ENCODE data around the gene RTN4R. TPM values are rescaled to one million over a fixed set of nuclear protein-coding genes. Genes with fewer than 3 reads are reported as not detected.
"Not testable (repeated sequence)": the region's sequence is repeated elsewhere in the genome, so short reads cannot be mapped to it uniquely, and the experiment has no call there.

RTN4R gene
- total and polyA plus RNA-seq, 9 of the 15 experiments (the other 6 are each of a cell fraction or from before 2014, with no cell fraction given) = 0.04 to 2.8 (median 1.4) TPM; not detected in 3

GRCh38 chr22:20310773-20311172, 42.7 kb upstream of the RTN4R start:
- in situ Hi-C loops (cut with MboI) = loop anchor here (5.0 to 25.0 kb wide), 2 partner anchors 1393 to 1898 kb away; no protein-coding TSS in a partner anchor
- H3K4me3 ChIP-seq; H3K79me2 ChIP-seq (ENCODE audit: control insufficient read depth, insufficient read depth, low read length); intact Hi-C loops (cut with micrococcal nuclease); H3K9me3 ChIP-seq (replicated peaks; ENCODE audit: control insufficient read depth, insufficient read depth, low read depth, low read length); H3K9me1 ChIP-seq (ENCODE audit: control insufficient read depth, insufficient read depth, low read length); H3K4me2 ChIP-seq (ENCODE audit: insufficient read depth, low read length); H3K36me3 ChIP-seq (ENCODE audit: control insufficient read depth, insufficient read depth, low read length); H3K9ac ChIP-seq (ENCODE audit: insufficient read depth in 1 of 2, low read depth in 2 of 2, low read length in 2 of 2); H3K27ac ChIP-seq (ENCODE audit: extremely low read depth, low read depth, low read length); CTCF ChIA-PET (ENCODE audit: low intra/inter-chr PET ratio); FAIRE-seq; BruUV-seq (replicated peaks); DNase-seq (ENCODE audit: extremely low read depth in 1 of 4, low spot score in 3 of 4); H2AFZ ChIP-seq (ENCODE audit: low read depth, low read length); TF ChIP-seq MYC (IDR thresholded peaks at IDR 0.05; ENCODE audit: low read depth, low read length): not testable (repeated sequence)
- H3K4me1 ChIP-seq (replicated peaks in 1 of 2; ENCODE audit: control insufficient read depth in 2 of 2, insufficient read depth in 2 of 2, low read length in 2 of 2) = peaks cover 0 to 40% of the 10 kb centered on the region in 2 experiments; a peak in 2 of 5 replicates
- H3K27me3 ChIP-seq (ENCODE audit: control insufficient read depth in 2 of 2, insufficient read depth in 2 of 2, low read length in 2 of 2) = peaks cover 32 to 48% of the 10 kb centered on the region in 2 experiments; a peak in 4 of 5 replicates
- TF ChIP-seq MYC (CRISPR knock-in tag; IDR thresholded peaks at IDR 0.05; ENCODE audit: borderline replicate concordance, low read depth) = 0 out of 2 replicates have a peak, but pooled peaks have one; percentile 14
- peak; percentile 55; the same call in 1 of the 2 replicates for TF ChIP-seq POLR2G (IDR thresholded peaks at IDR 0.05; ENCODE audit: low read depth, low read length)
- POLR2A ChIA-PET = interaction anchor here (0.6 to 2.2 kb wide), 5 partner anchors 9 to 1515 kb away, joined by 3 to 14 read pairs (median 4); partner anchors contain the start of gene DGCR6L
- peaks cover 12% of the 10 kb centered on the region; the same call in 1 of the 2 replicates for H4K20me1 ChIP-seq (replicated peaks; ENCODE audit: control insufficient read depth, insufficient read depth, low read length)
- 0 out of 3 replicates have a peak, but pooled peaks have one; percentile 1 for ATAC-seq
- WGBS (ENCODE audit: insufficient coverage, low coverage, missing lambda C conversion rate) = 7% methylated on average over 6 of the region's 6 CpGs

GRCh38 chr22:20310180-20310579, 42.1 kb upstream of the RTN4R start:
- in situ Hi-C loops (cut with MboI) = loop anchor here (5.0 to 25.0 kb wide), 2 partner anchors 1393 to 1898 kb away; no protein-coding TSS in a partner anchor
- H3K27ac ChIP-seq (ENCODE audit: extremely low read depth, low read depth, low read length); H3K9me1 ChIP-seq (ENCODE audit: control insufficient read depth, insufficient read depth, low read length); H3K79me2 ChIP-seq (ENCODE audit: control insufficient read depth, insufficient read depth, low read length); DNase-seq (ENCODE audit: extremely low read depth in 1 of 4, low spot score in 3 of 4); H3K4me2 ChIP-seq (ENCODE audit: insufficient read depth, low read length); ATAC-seq; H3K4me3 ChIP-seq; H2AFZ ChIP-seq (ENCODE audit: low read depth, low read length); CTCF ChIA-PET (ENCODE audit: low intra/inter-chr PET ratio); H3K9ac ChIP-seq (ENCODE audit: insufficient read depth in 1 of 2, low read depth in 2 of 2, low read length in 2 of 2); BruUV-seq (replicated peaks); H3K36me3 ChIP-seq (ENCODE audit: control insufficient read depth, insufficient read depth, low read length); intact Hi-C loops (cut with micrococcal nuclease); H3K9me3 ChIP-seq (replicated peaks; ENCODE audit: control insufficient read depth, insufficient read depth, low read depth, low read length): not testable (repeated sequence)
- 9% methylated on average over 5 of the region's 7 CpGs for WGBS (ENCODE audit: insufficient coverage, low coverage, missing lambda C conversion rate)
- Histone ChIP-seq H3K27me3 (ENCODE audit: control insufficient read depth in 2 of 2, insufficient read depth in 2 of 2, low read length in 2 of 2) (peaks cover 32 to 54% of the 10 kb centered on the region in 2 experiments; a peak in 4 of 5 replicates), H3K4me1 (replicated peaks in 1 of 2; ENCODE audit: control insufficient read depth in 2 of 2, insufficient read depth in 2 of 2, low read length in 2 of 2) (peaks cover 0 to 37% of the 10 kb centered on the region in 2 experiments; a peak in 2 of 5 replicates), H4K20me1 (replicated peaks; ENCODE audit: control insufficient read depth, insufficient read depth, low read length) (peaks cover 12% of the 10 kb centered on the region; the same call in 1 of the 2 replicates)
- peak; percentile 64 for FAIRE-seq
- POLR2A ChIA-PET = interaction anchor here (0.6 to 2.2 kb wide), 4 partner anchors 9 to 351 kb away, joined by 3 to 14 read pairs (median 5); partner anchors contain the start of gene DGCR6L

Data from K562 (cell line).